Measurements from ENCODE around the gene VPS11. TPM values are rescaled to one million over a fixed set of nuclear protein-coding genes. Genes with fewer than 3 reads are reported as not detected.

The VPS11 gene
- total and polyA plus RNA-seq, 10 of the 15 experiments (the other 5 are each of a cell fraction or from before 2014, with no cell fraction given): 15.8 to 26.4 (median 24.5) TPM

DNA sequence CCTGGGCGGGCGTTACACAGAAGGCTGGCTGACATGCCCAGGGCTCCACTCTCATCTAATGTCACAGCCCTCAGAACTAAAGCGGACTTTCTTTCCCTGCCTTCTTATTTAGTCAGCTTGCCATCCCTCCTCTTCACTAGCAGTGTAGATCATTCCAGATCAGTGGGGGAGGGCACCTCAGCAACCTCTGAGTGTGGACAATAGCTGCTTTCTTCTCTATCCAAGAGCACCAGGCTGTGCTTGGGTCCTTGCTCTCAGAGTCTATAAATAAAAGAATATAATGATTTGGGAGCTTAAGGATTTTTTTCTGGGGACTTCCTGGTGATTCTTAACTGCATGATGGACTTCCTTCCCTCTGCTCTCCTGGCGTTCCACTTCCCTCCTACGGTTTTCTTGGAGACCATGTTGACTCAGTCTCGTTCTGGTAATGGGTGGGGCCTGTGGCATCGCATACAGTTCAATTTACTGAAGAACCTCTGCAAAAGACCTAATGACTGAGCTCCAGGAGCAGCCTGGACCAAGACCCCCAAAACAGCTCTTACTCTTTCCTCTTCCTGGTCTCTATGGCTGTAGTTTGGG is 14.2 kb downstream of the VPS11 start:
- H3K36me3 ChIP-seq (ENCODE audit: control insufficient read depth in 2 of 2, insufficient read depth in 2 of 2, low read length in 1 of 2): peaks cover 15 to 19% of the 10 kb centered on the region in 2 experiments
- CTCF ChIA-PET: interaction anchor here (1.3 kb wide), 1 partner anchor 242 kb away, joined by 3 read pairs; no protein-coding TSS in a partner anchor
- intact Hi-C loops (cut with micrococcal nuclease; ENCODE audit: unreplicated experiment): no loop called here

More for the DNA sequence above, 14.2 kb downstream of the VPS11 start:
- H2AFZ ChIP-seq (ENCODE audit: control insufficient read depth, low read depth, low read length): no peak overlapping the region
- in situ Hi-C loops (cut with MboI): no loop called here
- H4K20me1 ChIP-seq (ENCODE audit: control insufficient read depth, insufficient read depth): no peaks in the 10 kb centered on the region
- H3K79me2 ChIP-seq (ENCODE audit: control insufficient read depth, insufficient read depth, low read length): peaks cover 11% of the 10 kb centered on the region
- no peak overlapping the region for H3K4me2 ChIP-seq (ENCODE audit: control insufficient read depth, insufficient read depth)
- H3K27ac ChIP-seq (ENCODE audit: control insufficient read depth, insufficient read depth): no peak overlapping the region
- peaks cover 10% of the 10 kb centered on the region for H3K4me1 ChIP-seq (ENCODE audit: control insufficient read depth, insufficient read depth, low read length)
- no TSS peak for BruUV-seq (replicated peaks)
- no peak overlapping the region for H3K9ac ChIP-seq (ENCODE audit: control insufficient read depth, insufficient read depth, low read length)
- FAIRE-seq: no peak
- TF ChIP-seq FOXM1 (IDR thresholded peaks at IDR 0.05; ENCODE audit: low read depth, low read length) (no peak), SMARCA5 (IDR thresholded peaks at IDR 0.05) (no peak), ATF2 (IDR thresholded peaks at IDR 0.05; ENCODE audit: low read length) (no peak), CEBPZ (IDR thresholded peaks at IDR 0.05; ENCODE audit: low read depth, low read length) (no peak), SPI1 (IDR thresholded peaks at IDR 0.05; ENCODE audit: borderline replicate concordance, insufficient read depth, low read depth, low read length) (no peak), ZNF274 (IDR thresholded peaks at IDR 0.05; ENCODE audit: insufficient read depth, insufficient read length) (no peak), YY1 (IDR thresholded peaks at IDR 0.05; ENCODE audit: low read depth, low read length) (no peak)
- TF ChIP-seq, protein P1, sequence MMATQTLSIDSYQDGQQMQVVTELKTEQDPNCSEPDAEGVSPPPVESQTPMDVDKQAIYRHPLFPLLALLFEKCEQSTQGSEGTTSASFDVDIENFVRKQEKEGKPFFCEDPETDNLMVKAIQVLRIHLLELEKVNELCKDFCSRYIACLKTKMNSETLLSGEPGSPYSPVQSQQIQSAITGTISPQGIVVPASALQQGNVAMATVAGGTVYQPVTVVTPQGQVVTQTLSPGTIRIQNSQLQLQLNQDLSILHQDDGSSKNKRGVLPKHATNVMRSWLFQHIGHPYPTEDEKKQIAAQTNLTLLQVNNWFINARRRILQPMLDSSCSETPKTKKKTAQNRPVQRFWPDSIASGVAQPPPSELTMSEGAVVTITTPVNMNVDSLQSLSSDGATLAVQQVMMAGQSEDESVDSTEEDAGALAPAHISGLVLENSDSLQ (IDR thresholded peaks at IDR 0.05): no peak
- DNase-seq (ENCODE audit: low read depth, low spot score): no peak
- SMC1A ChIA-PET (ENCODE audit: uncharacterized antibody, unreplicated experiment): no interaction called here
- no peak overlapping the region for H3K4me3 ChIP-seq
- RAD21 ChIA-PET (ENCODE audit: unreplicated experiment): no interaction called here
- WGBS (ENCODE audit: insufficient coverage, insufficient replicate concordance, low lambda C conversion rate, missing lambda C conversion rate): 71% methylated on average over 7 of the region's 7 CpGs
- no peak for ATAC-seq
- H3K27me3 ChIP-seq (replicated peaks in 1 of 2; ENCODE audit: control insufficient read depth in 2 of 2, insufficient read depth in 2 of 2, low read length in 1 of 2): no peaks in the 10 kb centered on the region
- H3K9me3 ChIP-seq (replicated peaks; ENCODE audit: control insufficient read depth, insufficient read depth, low read length): no peaks in the 10 kb centered on the region
- POLR2A ChIA-PET: interaction anchor here (0.9 to 1.0 kb wide), 2 partner anchors 10 to 27 kb away, joined by 3 to 5 read pairs; no protein-coding TSS in a partner anchor

Data from GM12878 (cell line).